Measurements from ENCODE around the gene SLC39A11. TPM values are rescaled to one million over a fixed set of nuclear protein-coding genes. Genes with fewer than 3 reads are reported as not detected.

SLC39A11 gene
- total and polyA plus RNA-seq, 2 donors (not counting 1 experiment from before 2014, with no cell fraction given), result 12.7 to 27.4 TPM

- no peak overlapping the region for H2AFZ ChIP-seq (ENCODE audit: low read length)
- no peak overlapping the region for H3K27ac ChIP-seq (ENCODE audit: insufficient read depth, low read length)
- no peaks in the 10 kb centered on the region for H3K9me3 ChIP-seq (ENCODE audit: control insufficient read depth, insufficient read depth, low read depth, low read length)
- no peaks in the 10 kb centered on the region for H3K4me1 ChIP-seq (ENCODE audit: control insufficient read depth, extremely low read depth, insufficient read depth, low read length)
- no peaks in the 10 kb centered on the region for H4K20me1 ChIP-seq (ENCODE audit: control insufficient read depth, extremely low read depth, insufficient read depth, low read length)
- H3K4me2 ChIP-seq (ENCODE audit: extremely low read depth, insufficient read depth, low read length), result no peak overlapping the region
- DNase-seq (ENCODE audit: low read depth in 2 of 2), result no peak
- H3K9ac ChIP-seq (ENCODE audit: insufficient read depth, low read length), result no peak overlapping the region
- H3K27me3 ChIP-seq (ENCODE audit: control insufficient read depth, insufficient read depth, low read length), result no peaks in the 10 kb centered on the region
- TF ChIP-seq CTCF (conservative IDR thresholded peaks at IDR 0.05 in 1 of 2, IDR thresholded peaks at IDR 0.05 in 1 of 2; ENCODE audit: low read depth in 1 of 2, low read length in 2 of 2), result no peak
- no peak for TF ChIP-seq EZH2 (IDR thresholded peaks at IDR 0.05; ENCODE audit: low read length, missing control alignments)
- H3K79me2 ChIP-seq (ENCODE audit: control insufficient read depth, insufficient read depth, low read length), result no peaks in the 10 kb centered on the region
- no peak overlapping the region for H3K4me3 ChIP-seq (replicated peaks in 1 of 4; ENCODE audit: control extremely low read depth in 1 of 4, insufficient read depth in 1 of 4, low read depth in 3 of 4, low read length in 4 of 4)
- H3K36me3 ChIP-seq (ENCODE audit: control insufficient read depth, insufficient read depth, low read length), result no peaks in the 10 kb centered on the region
These were observed 484.1 kb downstream of the SLC39A11 start for GRCh38 chr17:72608436-72608835.

- no peaks in the 10 kb centered on the region for H3K36me3 ChIP-seq (ENCODE audit: control insufficient read depth, insufficient read depth, low read length)
- H4K20me1 ChIP-seq (ENCODE audit: control insufficient read depth, extremely low read depth, insufficient read depth, low read length), result no peaks in the 10 kb centered on the region
- no peak overlapping the region for H2AFZ ChIP-seq (ENCODE audit: low read length)
- H3K9ac ChIP-seq (ENCODE audit: insufficient read depth, low read length), result no peak overlapping the region
- H3K4me1 ChIP-seq (ENCODE audit: control insufficient read depth, extremely low read depth, insufficient read depth, low read length), result no peaks in the 10 kb centered on the region
- H3K9me3 ChIP-seq (ENCODE audit: control insufficient read depth, insufficient read depth, low read depth, low read length), result no peaks in the 10 kb centered on the region
- H3K4me3 ChIP-seq (replicated peaks in 1 of 4; ENCODE audit: control extremely low read depth in 1 of 4, insufficient read depth in 1 of 4, low read depth in 3 of 4, low read length in 4 of 4), result no peak overlapping the region
- no peak overlapping the region for H3K4me2 ChIP-seq (ENCODE audit: extremely low read depth, insufficient read depth, low read length)
- no peaks in the 10 kb centered on the region for H3K27me3 ChIP-seq (ENCODE audit: control insufficient read depth, insufficient read depth, low read length)
- no peak overlapping the region for H3K27ac ChIP-seq (ENCODE audit: insufficient read depth, low read length)
- DNase-seq (ENCODE audit: low read depth in 2 of 2), result no peak
- no peak for TF ChIP-seq EZH2 (IDR thresholded peaks at IDR 0.05; ENCODE audit: low read length, missing control alignments)
- TF ChIP-seq CTCF (conservative IDR thresholded peaks at IDR 0.05 in 1 of 2, IDR thresholded peaks at IDR 0.05 in 1 of 2; ENCODE audit: low read depth in 1 of 2, low read length in 2 of 2), result no peak
- H3K79me2 ChIP-seq (ENCODE audit: control insufficient read depth, insufficient read depth, low read length), result no peaks in the 10 kb centered on the region
These were observed 485.8 kb downstream of the SLC39A11 start for GRCh38 chr17:72606656-72607055.

GRCh38 chr17:72605543-72605942 lies 486.9 kb downstream of the SLC39A11 start:
- Histone ChIP-seq H3K36me3 (ENCODE audit: control insufficient read depth, insufficient read depth, low read length) (no peaks in the 10 kb centered on the region), H4K20me1 (ENCODE audit: control insufficient read depth, extremely low read depth, insufficient read depth, low read length) (no peaks in the 10 kb centered on the region), H3K4me2 (ENCODE audit: extremely low read depth, insufficient read depth, low read length) (no peak overlapping the region), H3K27ac (ENCODE audit: insufficient read depth, low read length) (no peak overlapping the region), H3K9me3 (ENCODE audit: control insufficient read depth, insufficient read depth, low read depth, low read length) (no peaks in the 10 kb centered on the region), H3K4me1 (ENCODE audit: control insufficient read depth, extremely low read depth, insufficient read depth, low read length) (no peaks in the 10 kb centered on the region), H3K4me3 (replicated peaks in 1 of 4; ENCODE audit: control extremely low read depth in 1 of 4, insufficient read depth in 1 of 4, low read depth in 3 of 4, low read length in 4 of 4) (no peak overlapping the region), H3K79me2 (ENCODE audit: control insufficient read depth, insufficient read depth, low read length) (no peaks in the 10 kb centered on the region), H2AFZ (ENCODE audit: low read length) (no peak overlapping the region), H3K9ac (ENCODE audit: insufficient read depth, low read length) (no peak overlapping the region), H3K27me3 (ENCODE audit: control insufficient read depth, insufficient read depth, low read length) (no peaks in the 10 kb centered on the region)
- DNase-seq (ENCODE audit: low read depth in 2 of 2), result no peak
- TF ChIP-seq CTCF (conservative IDR thresholded peaks at IDR 0.05 in 1 of 2, IDR thresholded peaks at IDR 0.05 in 1 of 2; ENCODE audit: low read depth in 1 of 2, low read length in 2 of 2) (no peak), EZH2 (IDR thresholded peaks at IDR 0.05; ENCODE audit: low read length, missing control alignments) (no peak)

Data from fibroblast of lung (primary cell).